ENCODE measurements around the gene PPP2R1B.

- TF ChIP-seq, protein P1, sequence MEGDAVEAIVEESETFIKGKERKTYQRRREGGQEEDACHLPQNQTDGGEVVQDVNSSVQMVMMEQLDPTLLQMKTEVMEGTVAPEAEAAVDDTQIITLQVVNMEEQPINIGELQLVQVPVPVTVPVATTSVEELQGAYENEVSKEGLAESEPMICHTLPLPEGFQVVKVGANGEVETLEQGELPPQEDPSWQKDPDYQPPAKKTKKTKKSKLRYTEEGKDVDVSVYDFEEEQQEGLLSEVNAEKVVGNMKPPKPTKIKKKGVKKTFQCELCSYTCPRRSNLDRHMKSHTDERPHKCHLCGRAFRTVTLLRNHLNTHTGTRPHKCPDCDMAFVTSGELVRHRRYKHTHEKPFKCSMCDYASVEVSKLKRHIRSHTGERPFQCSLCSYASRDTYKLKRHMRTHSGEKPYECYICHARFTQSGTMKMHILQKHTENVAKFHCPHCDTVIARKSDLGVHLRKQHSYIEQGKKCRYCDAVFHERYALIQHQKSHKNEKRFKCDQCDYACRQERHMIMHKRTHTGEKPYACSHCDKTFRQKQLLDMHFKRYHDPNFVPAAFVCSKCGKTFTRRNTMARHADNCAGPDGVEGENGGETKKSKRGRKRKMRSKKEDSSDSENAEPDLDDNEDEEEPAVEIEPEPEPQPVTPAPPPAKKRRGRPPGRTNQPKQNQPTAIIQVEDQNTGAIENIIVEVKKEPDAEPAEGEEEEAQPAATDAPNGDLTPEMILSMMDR (IDR thresholded peaks at IDR 0.05; ENCODE audit: borderline replicate concordance, extremely low read depth, low read length, poor library complexity, severe bottlenecking): no peak
- no peak for TF ChIP-seq EZH2 (IDR thresholded peaks at IDR 0.05; ENCODE audit: borderline replicate concordance, low read depth, low read length, severe bottlenecking)
Observed at GRCh38 chr11:111808063-111808588, 41.9 kb upstream of the PPP2R1B start.

Measured in DND-41 (cell line).